HG03558 (cell line): ENCODE measurements around the gene WFIKKN2.

ENCODE experiments used
- ATAC-seq: cut with Tn5 transposase; IDR thresholded peaks from one replicate; pipeline ENCODE4 v1.9.1; 2021; ENCODE audit warnings: moderate number of reproducible peaks; ENCODE audit not compliant: unreplicated experiment; ENCODE audit errors: extremely low read depth

Gene WFIKKN2

GRCh38 chr17:50807675-50808074 is 27.7 kb upstream of the WFIKKN2 start:
- no peak for ATAC-seq

- no peak for ATAC-seq
Observed at GRCh38 chr17:50808413-50808812, 27.0 kb upstream of the WFIKKN2 start.

- ATAC-seq = no peak
Observed at GRCh38 chr17:50808888-50809287, 26.5 kb upstream of the WFIKKN2 start.

- ATAC-seq = no peak
Observed at GRCh38 chr17:50813583-50813982, 21.8 kb upstream of the WFIKKN2 start.

GRCh38 chr17:50815400-50815799 is 20.0 kb upstream of the WFIKKN2 start:
- no peak for ATAC-seq

GRCh38 chr17:50816271-50816670 is 19.1 kb upstream of the WFIKKN2 start:
- no peak for ATAC-seq

GRCh38 chr17:50816771-50817751 is 18.3 kb upstream of the WFIKKN2 start:
- ATAC-seq = no peak

GRCh38 chr17:50817838-50818237 is 17.5 kb upstream of the WFIKKN2 start:
- no peak for ATAC-seq

- ATAC-seq = no peak
Observed at GRCh38 chr17:50818261-50818660, 17.1 kb upstream of the WFIKKN2 start.

- no peak for ATAC-seq
Observed at GRCh38 chr17:50818921-50819657, 16.3 kb upstream of the WFIKKN2 start.

GRCh38 chr17:50820651-50821050 is 14.7 kb upstream of the WFIKKN2 start:
- ATAC-seq = no peak

- ATAC-seq = no peak
Observed at GRCh38 chr17:50822550-50822949, 12.8 kb upstream of the WFIKKN2 start.

GRCh38 chr17:50824429-50824828 is 11.0 kb upstream of the WFIKKN2 start:
- no peak for ATAC-seq

GRCh38 chr17:50825188-50825587 is 10.2 kb upstream of the WFIKKN2 start:
- no peak for ATAC-seq

- ATAC-seq = peak; percentile 57
Observed at GRCh38 chr17:50828508-50829170, 6.7 kb upstream of the WFIKKN2 start.

- ATAC-seq = no peak
Observed at GRCh38 chr17:50829332-50829731, 6.1 kb upstream of the WFIKKN2 start.

GRCh38 chr17:50830352-50830751 is 5.0 kb upstream of the WFIKKN2 start:
- no peak for ATAC-seq

GRCh38 chr17:50830994-50831393 is 4.4 kb upstream of the WFIKKN2 start:
- ATAC-seq = no peak

GRCh38 chr17:50831471-50831928 is 3.9 kb upstream of the WFIKKN2 start:
- no peak for ATAC-seq

GRCh38 chr17:50832267-50832863 is 3.0 kb upstream of the WFIKKN2 start:
- no peak for ATAC-seq
